Activated CD8-positive, alpha-beta T cell treated with anti-CD3 and anti-CD28 coated beads for 36 hours (primary cell): ENCODE data around the gene CEBPG. TPM values are rescaled to one million over a fixed set of nuclear protein-coding genes. Genes with fewer than 3 reads are reported as not detected.

Source experiments
- ATAC-seq: fragments of 200-7000 bp; cut with Tn5 transposase; one replicate; pipeline ENCODE4 v1.10.0; 2021; ENCODE audit warnings: mild to moderate bottlenecking, moderate library complexity
- CTCF ChIA-PET: fragments of 350-600 bp; sonication (Branson Sonifier 250); formaldehyde crosslinking; loops from one replicate; lab custom pipeline; 2021; ENCODE audit warnings: antibody characterized with exemption; lab: Charles Lee
- POLR2A ChIA-PET: fragments of 350-600 bp; sonication (Branson Sonifier 250); formaldehyde crosslinking; loops from one replicate; lab custom pipeline; 2021; ENCODE audit warnings: antibody characterized with exemption; lab: Charles Lee
- DNase-seq: peaks from one replicate; pipeline ENCODE4 v3.0.0-alpha.2; 2020
- H3K27ac Mint-ChIP-seq: one replicate; pipeline ENCODE4 v1.8.0; 2021; ENCODE audit warnings: mild to moderate bottlenecking, mixed read lengths
- H3K27me3 Mint-ChIP-seq: one replicate; pipeline ENCODE4 v1.8.0; 2021; ENCODE audit warnings: mixed read lengths
- H3K36me3 Mint-ChIP-seq: one replicate; pipeline ENCODE4 v1.8.0; 2021; ENCODE audit warnings: low read depth, mixed read lengths
- H3K4me1 Mint-ChIP-seq: one replicate; pipeline ENCODE4 v1.8.0; 2021; ENCODE audit warnings: low read depth, mixed read lengths
- H3K4me3 Mint-ChIP-seq: one replicate; pipeline ENCODE4 v1.8.0; 2021; ENCODE audit warnings: mild to moderate bottlenecking, moderate library complexity, mixed read lengths
- H3K9me3 Mint-ChIP-seq: one replicate; pipeline ENCODE4 v1.8.0; 2021; ENCODE audit warnings: mixed read lengths
- CTCF ChIP-seq: fragments of 200-600 bp; IDR thresholded peaks from one replicate; pipeline ENCODE4 v1.8.0; 2022; ENCODE audit warnings: antibody characterized with exemption, mild to moderate bottlenecking
- intact Hi-C: fragments of 100-400 bp; cut with micrococcal nuclease; formaldehyde crosslinking; loops from one replicate; pipeline ENCODE4 v1.10.0; 2022
- total RNA-seq, 2 experiments: library from RNA; stranded (reverse); gene quantifications; one replicate each; pipeline ENCODE4 v1.2.3, GENCODE V29; 2021

The CEBPG gene
- total RNA-seq, 2 experiments from 2014 or later: 28.3 to 30.1 TPM

DNA sequence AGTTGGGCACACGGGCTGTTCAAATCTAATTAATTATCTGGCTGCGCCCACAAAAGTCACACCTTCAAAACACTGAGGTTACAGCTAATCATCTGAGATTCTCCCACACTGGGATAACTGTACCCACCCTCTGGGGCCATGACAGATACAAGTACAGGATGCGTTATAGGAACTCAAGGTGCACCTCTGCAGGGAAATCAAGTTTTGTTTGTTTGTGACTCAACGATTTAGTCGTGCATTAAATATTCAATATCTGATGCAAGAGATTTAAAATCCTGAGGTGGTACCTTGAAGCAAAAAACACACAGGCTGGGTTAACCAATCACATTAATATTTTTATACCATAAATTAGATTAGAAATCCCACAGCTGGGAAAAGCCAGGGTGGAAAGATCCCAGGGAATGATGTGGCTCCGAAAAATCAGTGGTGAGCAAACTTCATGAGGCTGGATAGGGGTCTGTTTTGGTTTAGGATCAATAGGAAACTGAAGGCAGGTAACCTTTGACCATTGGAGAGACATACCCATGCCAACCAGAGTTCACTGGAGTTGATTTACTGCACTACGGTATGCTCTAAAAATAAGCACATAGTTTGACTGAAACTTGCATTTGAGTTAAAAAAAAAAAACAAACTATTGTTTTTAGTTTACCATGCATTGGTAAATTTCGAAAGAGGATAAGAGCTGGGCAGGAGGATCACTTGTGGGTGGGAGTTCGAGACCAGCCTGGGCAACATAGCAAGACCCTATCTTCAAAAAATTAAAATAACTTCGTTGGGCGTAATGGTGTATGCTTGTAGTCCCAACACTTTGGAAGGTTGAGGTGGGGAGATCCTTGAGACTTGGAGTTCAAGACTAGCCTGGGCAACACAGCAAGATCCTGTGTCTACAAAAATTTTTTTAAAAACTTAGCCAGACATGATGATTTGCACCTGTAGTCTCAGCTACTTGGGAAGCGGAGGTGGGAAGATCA lies 23.9 kb upstream of the CEBPG start:
- Mint-ChIP-seq H3K4me1 (no peaks in the 10 kb centered on the region), H3K9me3 (no peaks in the 10 kb centered on the region), H3K4me3 (no peak overlapping the region), H3K36me3 (no peaks in the 10 kb centered on the region), H3K27ac (no peak overlapping the region), H3K27me3 (peaks cover 23% of the 10 kb centered on the region)
- POLR2A ChIA-PET: interaction anchor here (0.7 kb wide), 1 partner anchor 523 kb away, joined by 3 read pairs; no protein-coding TSS in a partner anchor
- intact Hi-C loops: no loop called here
- DNase-seq: no peak
- TF ChIP-seq CTCF: no peak
- CTCF ChIA-PET: interaction anchor here (1.5 kb wide), 1 partner anchor 46 kb away, joined by 3 read pairs; no protein-coding TSS in a partner anchor
- ATAC-seq: no peak

GRCh38 chr19:33350538-33351309 lies 22.8 kb upstream of the CEBPG start:
- POLR2A ChIA-PET: no interaction called here

DNA sequence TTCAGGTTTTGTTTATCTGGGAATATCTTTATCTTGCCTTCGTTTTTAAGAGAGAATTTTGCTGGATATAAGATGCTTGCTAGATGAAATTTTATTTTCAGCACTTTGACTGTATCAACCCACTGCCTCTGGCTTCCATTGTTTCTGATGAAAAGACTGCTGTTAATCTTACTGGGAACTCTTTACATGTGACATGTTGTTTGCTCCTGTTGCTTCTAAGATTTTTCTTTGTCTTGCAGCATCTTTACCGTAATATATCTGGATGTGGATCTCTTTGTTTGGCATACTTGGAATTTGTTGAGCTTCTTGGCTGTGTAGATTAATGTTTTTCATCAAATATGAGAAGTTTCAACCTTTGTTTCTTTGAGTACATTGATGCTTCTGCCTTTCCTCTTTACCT lies 18.0 kb upstream of the CEBPG start:
- Mint-ChIP-seq H3K4me1 (no peaks in the 10 kb centered on the region), H3K36me3 (peaks cover 1% of the 10 kb centered on the region), H3K9me3 (peaks cover 9% of the 10 kb centered on the region), H3K4me3 (no peak overlapping the region), H3K27me3 (peaks cover 9% of the 10 kb centered on the region), H3K27ac (no peak overlapping the region)
- POLR2A ChIA-PET: no interaction called here
- no peak for DNase-seq
- intact Hi-C loops: no loop called here
- CTCF ChIA-PET: no interaction called here
- TF ChIP-seq CTCF: no peak
- no peak for ATAC-seq

More at GRCh38 chr19:33350538-33351309, 22.8 kb upstream of the CEBPG start:
- H3K27me3 Mint-ChIP-seq: peaks cover 17% of the 10 kb centered on the region
- TF ChIP-seq CTCF: no peak
- CTCF ChIA-PET: no interaction called here
- H3K4me3 Mint-ChIP-seq: no peak overlapping the region
- DNase-seq: no peak
- no peaks in the 10 kb centered on the region for H3K36me3 Mint-ChIP-seq
- intact Hi-C loops: no loop called here
- ATAC-seq: no peak
- H3K9me3 Mint-ChIP-seq: peaks cover 5% of the 10 kb centered on the region
- H3K4me1 Mint-ChIP-seq: no peaks in the 10 kb centered on the region
- H3K27ac Mint-ChIP-seq: no peak overlapping the region

DNA sequence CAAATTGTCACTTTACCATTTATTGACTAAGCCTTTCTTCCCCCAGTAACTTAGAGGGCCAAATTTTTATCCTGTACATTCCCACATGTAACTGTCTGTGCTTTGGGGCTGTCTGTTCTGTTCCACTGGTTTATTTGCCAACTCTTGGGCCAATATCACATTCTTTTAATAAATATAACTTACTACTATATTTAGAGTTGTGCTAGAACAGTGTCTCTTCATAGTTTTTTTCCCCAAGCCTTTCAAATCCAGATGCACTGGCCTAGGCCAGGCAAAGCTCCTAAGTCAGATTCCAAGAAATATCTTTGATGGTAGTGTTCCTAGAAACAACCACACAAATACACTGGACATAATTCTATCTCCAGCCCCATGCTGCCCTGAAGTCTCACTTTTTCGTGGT lies 16.0 kb upstream of the CEBPG start:
- Mint-ChIP-seq H3K4me3 (no peak overlapping the region), H3K36me3 (peaks cover 1% of the 10 kb centered on the region), H3K4me1 (no peaks in the 10 kb centered on the region), H3K9me3 (peaks cover 9% of the 10 kb centered on the region), H3K27me3 (peaks cover 12% of the 10 kb centered on the region), H3K27ac (no peak overlapping the region)
- CTCF ChIA-PET: no interaction called here
- TF ChIP-seq CTCF: no peak
- POLR2A ChIA-PET: interaction anchor here (1.8 kb wide), 1 partner anchor 9 kb away, joined by 5 read pairs; no protein-coding TSS in a partner anchor
- DNase-seq (no peak), ATAC-seq (no peak)
- intact Hi-C loops: no loop called here
